Measurements from ENCODE around the gene MDGA2. TPM values are rescaled to one million over a fixed set of nuclear protein-coding genes. Genes with fewer than 3 reads are reported as not detected.
"Not testable (repeated sequence)": the region's sequence is repeated elsewhere in the genome, so short reads cannot be mapped to it uniquely, and the experiment has no call there.

The MDGA2 gene
- total and polyA plus RNA-seq, 11 donors = 0.12 to 0.26 TPM; not detected in 9

DNA sequence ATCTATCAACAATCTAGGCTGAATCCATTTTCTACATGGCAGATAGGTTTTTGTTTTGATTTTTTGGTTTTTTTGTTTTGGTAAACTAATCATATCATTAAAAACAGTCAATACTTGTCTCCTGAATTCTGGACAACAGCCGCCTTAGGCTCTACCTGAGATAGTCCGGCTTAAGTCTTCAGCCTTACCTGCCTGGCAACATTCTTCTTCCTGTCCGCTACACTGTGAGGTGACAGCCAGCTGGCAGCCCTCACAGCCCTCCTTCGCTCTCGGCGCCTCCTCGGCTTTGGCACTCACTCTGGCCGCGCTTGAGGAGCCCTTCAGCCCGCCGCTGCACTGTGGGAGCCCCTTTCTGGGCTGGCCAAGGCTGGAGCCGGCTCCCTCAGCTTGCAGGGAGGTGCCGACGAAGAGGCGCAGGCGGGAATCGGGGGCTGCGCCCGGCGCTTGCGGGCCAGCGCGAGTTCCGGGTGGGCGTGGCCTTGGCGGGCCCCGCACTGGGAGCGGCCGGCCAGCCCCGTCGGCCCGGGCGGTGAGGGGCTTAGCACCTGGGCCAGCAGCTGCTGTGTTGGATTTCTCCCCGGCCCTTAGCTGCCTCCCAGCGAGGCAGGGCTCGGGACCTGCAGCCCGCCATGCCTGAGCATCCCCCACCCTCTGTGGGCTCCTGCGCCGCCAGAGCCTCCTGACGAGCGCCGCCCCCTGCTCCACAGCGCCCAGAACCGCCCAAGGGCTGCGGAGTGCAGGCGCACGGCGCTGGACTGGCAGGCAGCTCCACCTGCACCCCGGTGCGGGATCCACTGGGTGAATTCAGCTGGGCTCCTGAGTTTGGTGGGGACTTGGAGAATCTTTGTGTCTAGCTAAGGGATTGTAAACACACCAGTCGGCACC, 49.0 kb downstream of the MDGA2 start:
- intact Hi-C loops (cut with DNase I) = no loop called here
- TF ChIP-seq POLR2A (IDR thresholded peaks at IDR 0.05) = no peak
- TF ChIP-seq, protein P1, sequence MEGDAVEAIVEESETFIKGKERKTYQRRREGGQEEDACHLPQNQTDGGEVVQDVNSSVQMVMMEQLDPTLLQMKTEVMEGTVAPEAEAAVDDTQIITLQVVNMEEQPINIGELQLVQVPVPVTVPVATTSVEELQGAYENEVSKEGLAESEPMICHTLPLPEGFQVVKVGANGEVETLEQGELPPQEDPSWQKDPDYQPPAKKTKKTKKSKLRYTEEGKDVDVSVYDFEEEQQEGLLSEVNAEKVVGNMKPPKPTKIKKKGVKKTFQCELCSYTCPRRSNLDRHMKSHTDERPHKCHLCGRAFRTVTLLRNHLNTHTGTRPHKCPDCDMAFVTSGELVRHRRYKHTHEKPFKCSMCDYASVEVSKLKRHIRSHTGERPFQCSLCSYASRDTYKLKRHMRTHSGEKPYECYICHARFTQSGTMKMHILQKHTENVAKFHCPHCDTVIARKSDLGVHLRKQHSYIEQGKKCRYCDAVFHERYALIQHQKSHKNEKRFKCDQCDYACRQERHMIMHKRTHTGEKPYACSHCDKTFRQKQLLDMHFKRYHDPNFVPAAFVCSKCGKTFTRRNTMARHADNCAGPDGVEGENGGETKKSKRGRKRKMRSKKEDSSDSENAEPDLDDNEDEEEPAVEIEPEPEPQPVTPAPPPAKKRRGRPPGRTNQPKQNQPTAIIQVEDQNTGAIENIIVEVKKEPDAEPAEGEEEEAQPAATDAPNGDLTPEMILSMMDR (IDR thresholded peaks at IDR 0.05) = no peak
- H3K27me3 ChIP-seq = no peaks in the 10 kb centered on the region

DNA sequence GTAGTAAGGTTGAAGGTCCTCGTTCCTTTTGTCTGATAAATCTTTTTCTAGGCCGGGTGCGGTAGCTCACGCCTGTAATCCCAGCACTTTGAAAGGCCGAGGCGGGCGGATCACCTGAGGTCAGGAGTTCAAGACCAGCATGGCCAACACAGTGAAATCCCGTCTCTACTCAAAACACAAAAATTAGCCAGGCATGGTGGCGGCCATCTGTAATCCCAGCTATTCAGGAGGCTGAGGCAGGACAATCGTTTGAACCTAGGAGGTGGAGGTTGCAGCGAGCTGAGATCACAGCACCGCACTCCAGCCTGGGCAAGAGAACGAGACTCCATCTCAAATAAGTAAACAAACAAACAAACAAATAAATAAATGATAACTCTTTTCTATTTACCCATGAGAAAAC, 51.3 kb downstream of the MDGA2 start:
- H3K4me1 ChIP-seq; H3K36me3 ChIP-seq; ATAC-seq; DNase-seq; H3K27me3 ChIP-seq; H3K4me3 ChIP-seq; intact Hi-C loops (cut with DNase I); H3K9me3 ChIP-seq; H3K27ac ChIP-seq: not testable (repeated sequence)
- 87 to 92% (median 88%) methylated on average over 13 of the region's 13 CpGs for WGBS, 4 donors

More for the DNA sequence above, 49.0 kb downstream of the MDGA2 start:
- Histone ChIP-seq H3K27ac (no peak overlapping the region), H3K4me1 (no peaks in the 10 kb centered on the region), H3K4me3 (no peak overlapping the region), H3K9me3 (no peaks in the 10 kb centered on the region), H3K36me3 (no peaks in the 10 kb centered on the region)
- ATAC-seq = no peak
- WGBS, 4 donors = 91 to 97% (median 94%) methylated on average over 24 to 51 of the region's 51 CpGs
- DNase-seq = peak in 2 of 5 donors; percentile 22 to 47

- 63 to 72% (median 70%) methylated on average over 3 of the region's 3 CpGs for WGBS, 4 donors
- no peaks in the 10 kb centered on the region for H3K4me1 ChIP-seq
- no peak overlapping the region for H3K4me3 ChIP-seq
- H3K36me3 ChIP-seq = no peaks in the 10 kb centered on the region
- intact Hi-C loops (cut with DNase I) = no loop called here
- TF ChIP-seq, protein P1 (IDR thresholded peaks at IDR 0.05) = no peak
- TF ChIP-seq POLR2A (IDR thresholded peaks at IDR 0.05) = no peak
- no peaks in the 10 kb centered on the region for H3K27me3 ChIP-seq
- H3K27ac ChIP-seq = no peak overlapping the region
- ATAC-seq (no peak), DNase-seq (no peak)
- no peaks in the 10 kb centered on the region for H3K9me3 ChIP-seq
These were observed 56.0 kb downstream of the MDGA2 start for GRCh38 chr14:47619392-47619791.

DNA sequence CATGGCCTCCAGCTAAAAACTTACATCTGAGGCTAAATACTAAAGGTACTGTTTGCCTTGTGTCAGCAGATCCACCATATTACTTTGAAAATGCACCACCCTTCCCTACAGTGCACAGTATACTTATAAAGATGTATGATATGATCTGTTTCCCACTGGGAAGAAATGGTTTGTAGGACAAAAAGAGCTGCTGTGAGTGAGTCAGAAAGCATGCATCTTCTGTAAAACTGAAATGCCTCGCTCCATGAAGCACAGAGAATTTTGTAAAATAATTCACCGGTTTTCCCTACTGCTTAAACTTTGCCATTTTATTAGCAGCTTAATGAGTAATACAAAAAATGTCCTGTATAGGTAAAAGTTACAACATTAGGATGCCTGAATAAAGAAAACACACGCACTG, 68.8 kb downstream of the MDGA2 start:
- no peak for ATAC-seq
- H3K36me3 ChIP-seq = no peaks in the 10 kb centered on the region

More for the DNA sequence above, 68.8 kb downstream of the MDGA2 start:
- 89 to 91% (median 90%) methylated on average over 3 of the region's 3 CpGs for WGBS, 4 donors
- DNase-seq = no peak
- H3K9me3 ChIP-seq = peaks cover 0 to 2% (median 0%) of the 10 kb centered on the region in 12 donors
- no peaks in the 10 kb centered on the region for H3K27me3 ChIP-seq
- TF ChIP-seq POLR2A (IDR thresholded peaks at IDR 0.05) = no peak
- TF ChIP-seq, protein P1 (IDR thresholded peaks at IDR 0.05) = no peak
- no peak overlapping the region for H3K4me3 ChIP-seq
- H3K27ac ChIP-seq = no peak overlapping the region
- intact Hi-C loops (cut with DNase I) = no loop called here
- no peaks in the 10 kb centered on the region for H3K4me1 ChIP-seq

All from heart left ventricle (tissue), 16 donors.